Adrenal gland (tissue), 5 donors: Measurements from ENCODE around the gene BORCS6.

Source experiments
- CTCF ChIP-seq, 6 experiments: fragments of 450-650 bp in 4 of 6; fragments of 200-600 bp in 2 of 6; sonication (generic) in 1 of 6; IDR thresholded peaks; 1 replicate in 5 of 6; 2 replicates in 1 of 6; pipeline versions ENCODE4 v1.5.1 to v1.8.0; 2016 to 2021; ENCODE audit warnings: antibody characterized with exemption in 6 of 6, mild to moderate bottlenecking in 2 of 6, moderate library complexity in 1 of 6
- POLR2A ChIP-seq, 2 donors: fragments of 450-650 bp; IDR thresholded peaks; one replicate each; pipeline ENCODE4 v1.6.1; 2017; ENCODE audit warnings: antibody characterized with exemption in 2 of 2, mild to moderate bottlenecking in 2 of 2, moderate library complexity in 1 of 2
- donor health status: DM: no; HTN: no; CAD: no.

- TF ChIP-seq CTCF (IDR thresholded peaks at IDR 0.05): no peak
- no peak for TF ChIP-seq POLR2A (IDR thresholded peaks at IDR 0.05)
These were observed 39.5 kb downstream of the BORCS6 start for GRCh38 chr17:8150194-8151119.
